Measurements from ENCODE around the gene TMEM208.

GRCh38 chr16:67270931-67271338, 44.0 kb downstream of the TMEM208 start:
- TF ChIP-seq CTCF (IDR thresholded peaks at IDR 0.05; ENCODE audit: insufficient read depth, low read depth, low read length) (no peak), EZH2 (IDR thresholded peaks at IDR 0.05; ENCODE audit: insufficient read depth, low read length) (no peak)
